Suppressor macrophage treated with lipopolysaccharide for 4 hours (primary cell): ENCODE data around the gene SPDYA.
"Not testable (repeated sequence)": the region's sequence is repeated elsewhere in the genome, so short reads cannot be mapped to it uniquely, and the experiment has no call there.

ENCODE experiments used
- DNase-seq: peaks from one replicate; pipeline ENCODE4 v3.0.0-alpha.2; 2020

SPDYA gene

GRCh38 chr2:28810384-28811285 lies at the start of gene SPDYA:
TSS of gene SPDYA (plus strand) at chr2:28810834. CDS start at chr2:28816015, 5,181 bp downstream.
- DNase-seq: peak; percentile 66

GRCh38 chr2:28761420-28761819 lies 49.2 kb upstream of the SPDYA start:
- DNase-seq: no peak

- DNase-seq: no peak
Measured at GRCh38 chr2:28764909-28765711, 45.5 kb upstream of the SPDYA start.

DNA sequence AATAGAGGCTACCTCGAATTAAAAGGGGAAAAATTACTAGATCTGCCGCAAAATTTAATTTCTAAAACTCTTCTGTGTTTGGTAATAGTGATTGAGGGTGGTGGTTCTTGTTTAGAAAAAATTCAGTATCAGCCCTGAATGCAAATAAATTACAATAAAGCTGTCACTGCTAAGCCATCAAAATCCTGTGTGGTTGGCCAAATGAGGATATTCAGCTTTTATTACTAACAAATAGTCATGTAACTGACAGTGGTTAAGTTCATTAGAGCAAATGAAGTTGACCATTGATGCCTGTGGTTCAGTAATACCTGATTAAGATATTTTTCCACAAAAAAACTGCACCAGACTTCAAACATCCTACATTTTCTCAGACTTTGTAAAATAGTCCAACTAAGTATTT lies 44.6 kb upstream of the SPDYA start:
- DNase-seq: no peak

GRCh38 chr2:28767337-28767736 lies 43.3 kb upstream of the SPDYA start:
- DNase-seq: no peak

DNA sequence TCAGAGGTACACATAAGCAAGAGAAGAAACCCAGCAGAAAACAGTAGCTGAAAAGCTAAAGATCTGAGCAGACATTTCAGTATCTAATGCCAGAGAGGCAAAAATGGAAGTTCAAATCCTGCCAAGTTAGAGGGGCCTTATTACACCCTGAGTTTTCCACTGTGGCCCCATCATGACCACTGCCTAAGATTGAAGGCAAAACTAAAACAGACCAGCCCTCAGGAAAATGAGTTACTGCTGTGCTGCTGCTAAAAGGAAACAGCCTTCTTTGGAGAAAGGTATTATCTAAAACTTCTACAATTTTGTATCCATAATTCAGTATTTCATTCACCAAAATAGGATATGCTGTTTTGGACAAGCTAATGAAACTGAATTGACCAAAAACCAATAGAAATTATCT lies 42.2 kb upstream of the SPDYA start:
- DNase-seq: no peak

DNA sequence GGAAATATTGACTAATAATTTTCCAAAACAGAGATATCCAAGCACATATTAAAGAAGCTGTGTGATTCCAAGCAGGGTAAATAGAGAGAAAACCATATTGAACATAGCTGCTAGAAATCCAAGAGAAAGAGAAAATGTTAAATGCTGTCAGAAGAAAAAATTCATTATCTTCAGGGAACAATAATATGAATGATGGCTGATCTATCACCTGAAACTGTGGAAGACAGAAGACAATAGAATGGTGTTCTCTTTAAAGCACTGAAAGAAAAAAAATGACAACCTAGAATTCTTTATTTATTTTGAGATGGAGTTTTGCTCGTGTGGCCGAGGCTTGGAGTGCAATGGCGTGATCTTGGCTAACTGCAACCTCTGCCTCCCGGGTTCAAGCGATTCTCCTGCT lies 41.7 kb upstream of the SPDYA start:
- no peak for DNase-seq

DNA sequence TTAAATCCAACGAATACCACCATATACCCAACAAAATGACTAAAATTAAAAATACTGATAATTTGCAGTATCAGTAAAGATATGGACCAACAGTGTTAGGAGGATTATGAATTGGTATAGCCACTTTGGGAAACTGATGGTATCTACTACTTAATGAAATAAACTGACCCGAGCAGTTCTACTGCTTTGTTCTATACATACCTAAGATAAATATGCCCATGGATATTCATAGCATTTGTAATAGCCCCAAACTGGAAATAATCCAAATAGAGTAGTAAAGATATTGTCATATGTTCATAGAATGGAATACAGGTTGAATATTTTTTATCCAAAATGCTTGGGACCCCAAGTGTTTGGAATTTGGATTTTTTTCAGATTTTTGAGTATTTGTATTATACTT lies 38.3 kb upstream of the SPDYA start:
- no peak for DNase-seq

DNA sequence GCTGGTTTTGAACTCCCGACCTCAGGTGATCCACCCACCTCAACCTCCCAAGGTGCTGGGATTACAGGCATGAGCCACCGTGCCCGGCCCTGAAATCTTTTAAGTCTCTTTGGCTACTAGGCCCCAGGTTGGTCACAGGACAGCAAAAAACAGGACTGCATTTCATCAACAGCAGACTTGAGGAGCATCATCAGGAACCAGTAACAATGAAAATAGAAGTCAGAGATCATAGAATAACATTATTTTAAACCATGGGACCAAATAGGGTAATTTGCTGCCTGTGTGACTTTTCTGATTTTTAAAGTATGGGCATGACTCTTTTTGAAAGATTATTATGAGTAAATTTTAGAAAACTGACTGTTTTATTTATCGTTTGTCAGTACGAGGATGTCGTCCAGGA lies 34.2 kb upstream of the SPDYA start:
- DNase-seq: no peak

GRCh38 chr2:28778392-28778791 lies 32.2 kb upstream of the SPDYA start:
- peak; percentile 23 for DNase-seq

- DNase-seq: peak; percentile 52
Measured at GRCh38 chr2:28779001-28779400, 31.6 kb upstream of the SPDYA start.

DNA sequence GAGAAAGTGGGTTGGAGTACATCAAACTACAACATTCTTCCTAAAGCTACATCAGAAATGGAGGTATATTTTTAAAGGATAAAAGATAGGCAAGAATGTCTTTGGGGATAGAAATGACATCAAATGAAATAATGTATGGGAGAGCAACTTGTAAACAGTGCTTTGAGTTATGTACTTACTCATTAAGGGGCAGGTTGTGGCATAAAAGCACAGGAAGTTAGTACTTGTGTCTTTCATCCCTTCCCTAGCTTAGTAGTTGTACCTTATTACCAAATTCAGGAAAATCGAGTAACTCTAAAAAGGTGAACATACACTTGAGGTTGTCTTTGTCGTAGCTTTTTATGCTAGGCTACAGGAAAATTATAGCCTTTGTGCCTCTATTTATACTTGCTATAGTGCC lies 30.1 kb upstream of the SPDYA start:
- DNase-seq: no peak

GRCh38 chr2:28782423-28782822 lies 28.2 kb upstream of the SPDYA start:
- DNase-seq: peak; percentile 18

DNA sequence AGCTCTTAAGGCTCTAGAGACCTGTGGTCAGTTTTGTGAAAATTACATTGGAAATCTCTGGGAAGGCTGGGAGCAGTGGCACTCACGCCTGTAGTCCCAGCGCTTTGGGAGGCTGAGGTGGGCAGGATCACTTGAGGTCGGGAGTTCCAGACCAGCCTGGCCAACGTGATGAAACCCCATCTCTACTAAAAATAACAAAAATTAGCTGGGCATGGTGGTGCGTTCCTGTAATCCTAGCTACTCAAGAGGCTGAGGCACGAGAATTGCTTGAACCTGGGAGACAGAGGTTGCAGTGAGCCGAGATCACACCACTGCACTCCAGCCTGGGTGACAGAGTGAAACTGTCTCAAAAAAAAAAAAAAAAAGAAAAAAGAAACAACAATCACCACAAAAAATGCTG lies 26.1 kb upstream of the SPDYA start:
- not testable (repeated sequence) for DNase-seq

DNA sequence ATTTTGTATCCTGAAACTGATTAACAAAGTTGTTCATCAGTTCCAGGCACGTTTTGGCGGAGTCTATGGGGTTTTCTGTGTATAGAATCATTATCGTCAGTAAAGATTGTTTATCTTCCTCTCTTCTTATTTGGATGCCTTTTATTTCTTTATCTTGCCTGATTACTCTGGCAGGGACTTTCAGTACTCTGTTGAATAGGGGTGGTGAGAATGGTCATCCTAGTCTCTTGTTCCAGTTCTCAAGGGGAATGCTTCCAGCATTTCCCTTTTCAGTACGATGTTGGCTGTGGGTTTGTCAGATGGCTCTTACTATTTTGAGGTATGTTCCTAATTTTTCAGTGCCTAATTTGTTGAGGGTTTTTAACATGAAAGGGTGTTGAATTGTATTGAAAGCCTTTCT lies 14.0 kb upstream of the SPDYA start:
- DNase-seq: no peak

DNA sequence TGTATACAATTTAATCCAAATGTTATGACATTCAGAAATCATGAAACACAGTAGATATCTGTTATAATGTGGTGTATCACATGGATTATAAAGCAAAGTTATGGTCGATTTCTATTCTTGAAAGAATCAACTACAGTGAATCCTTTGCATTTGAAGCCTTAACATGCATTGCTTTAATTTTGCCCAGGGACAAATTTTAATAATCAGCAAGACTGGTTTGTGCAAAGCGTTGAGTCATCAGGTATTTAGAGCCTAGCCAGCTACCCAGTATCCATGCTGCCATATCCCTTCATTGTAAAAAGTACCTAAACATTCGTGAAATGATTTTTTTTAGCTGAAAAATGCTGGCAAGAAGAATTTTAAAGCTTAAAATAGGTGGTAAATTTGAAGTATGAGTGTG lies 8.9 kb upstream of the SPDYA start:
- no peak for DNase-seq

- no peak for DNase-seq
Measured at GRCh38 chr2:28802975-28803429, 7.6 kb upstream of the SPDYA start.

- DNase-seq: no peak
Measured at GRCh38 chr2:28809927-28810326, 707 bp upstream of the SPDYA start.

GRCh38 chr2:28818053-28818452 lies 7.4 kb downstream of the SPDYA start:
- DNase-seq: no peak

DNA sequence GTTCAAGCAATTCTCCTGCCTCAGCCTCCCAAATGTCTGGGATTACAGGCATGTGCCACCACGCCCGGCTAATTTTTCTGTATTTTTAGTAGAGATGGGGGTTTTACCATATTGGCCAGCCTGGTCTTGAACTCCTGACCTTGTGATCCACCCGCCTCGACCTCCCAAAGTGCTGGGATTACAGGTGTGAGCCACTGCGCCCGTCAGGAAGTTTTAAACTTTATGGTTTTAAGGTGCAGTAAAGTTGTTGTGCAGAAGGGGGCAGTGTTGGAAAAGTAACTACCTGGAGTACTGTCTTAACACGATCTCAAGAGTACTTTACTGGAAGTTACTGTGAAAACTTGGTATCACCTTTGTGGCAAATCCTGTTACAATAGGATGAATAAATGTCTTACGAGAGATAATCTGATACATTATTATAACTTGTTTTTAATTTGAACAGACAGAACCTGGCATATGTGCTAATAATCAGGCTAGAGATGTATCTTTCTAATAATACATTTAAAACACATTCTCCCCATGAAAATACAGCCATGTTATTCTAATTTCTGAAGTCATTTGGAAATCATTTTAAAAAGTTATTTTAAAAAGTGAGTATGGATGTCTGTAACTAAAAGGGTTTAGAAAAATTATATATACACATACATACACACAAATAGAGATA lies 10.8 kb downstream of the SPDYA start:
- peak; percentile 52 for DNase-seq

DNA sequence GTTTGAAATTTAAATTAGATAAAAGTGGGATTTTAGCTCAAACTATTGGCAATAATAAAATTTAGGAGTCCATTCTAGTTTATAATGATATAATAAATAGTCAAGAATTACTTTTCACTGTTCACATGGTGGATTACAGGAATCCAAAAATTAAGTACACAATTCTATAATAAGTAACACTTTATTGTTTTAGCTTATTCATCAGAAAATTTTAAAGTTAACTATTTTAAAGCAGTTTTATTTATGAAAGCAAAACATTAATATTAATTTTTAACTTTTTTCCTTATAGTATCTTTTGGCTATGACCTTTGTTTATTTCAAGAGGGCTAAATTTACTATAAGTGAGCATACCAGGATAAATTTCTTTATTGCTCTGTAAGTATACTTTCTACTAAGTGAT lies 11.4 kb downstream of the SPDYA start:
- no peak for DNase-seq

DNA sequence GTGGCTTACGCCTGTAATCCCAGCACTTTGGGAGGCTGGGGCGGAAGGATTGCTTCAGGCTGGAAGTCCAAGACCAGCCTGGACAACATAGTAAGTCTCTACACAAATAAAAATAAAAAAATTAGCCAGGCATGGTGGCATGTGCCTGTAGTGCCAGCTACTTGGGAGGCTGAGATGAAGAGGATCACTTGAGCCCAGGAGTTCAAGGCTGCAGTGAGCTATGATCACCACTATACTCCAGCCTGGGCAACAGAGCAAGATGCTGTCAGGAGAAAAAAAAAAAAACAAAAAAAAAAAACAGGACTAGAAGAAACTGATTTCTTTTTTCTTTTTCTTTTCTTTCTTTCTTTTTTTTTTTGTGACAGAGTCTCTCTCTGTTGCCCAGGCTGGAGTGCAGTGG lies 13.6 kb downstream of the SPDYA start:
- DNase-seq: no peak

DNA sequence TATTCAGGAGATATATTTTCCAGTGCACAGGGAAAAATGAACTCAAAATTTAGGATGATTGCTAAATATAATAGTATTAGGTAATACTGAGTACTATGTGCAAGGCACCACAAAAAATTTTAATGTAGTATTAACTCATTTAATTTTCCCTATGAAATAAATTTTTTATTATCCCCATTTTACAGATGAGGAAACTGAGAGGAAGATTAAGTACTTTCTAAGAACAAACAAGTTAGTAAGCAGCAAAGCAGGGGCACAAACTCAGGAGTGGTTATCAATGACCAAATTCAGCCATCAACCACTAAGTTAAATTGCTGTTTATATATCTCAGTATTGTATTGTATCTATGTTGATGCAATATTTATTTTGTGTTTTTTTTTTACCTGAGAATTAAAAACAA lies 14.2 kb downstream of the SPDYA start:
- DNase-seq: no peak
